DMS53 treated with DMSO at 0.1 percent for 48 hours (cell line): Measurements from ENCODE around the gene SLC22A7.
A peak's percentile ranks its signal among the peaks of the same experiment; 100 is the strongest.
"Not testable (repeated sequence)": the region's sequence is repeated elsewhere in the genome, so short reads cannot be mapped to it uniquely, and the experiment has no call there.

Experiments
- DNase-seq: peaks from one replicate; lab custom pipeline; 2025; ENCODE audit not compliant: unreplicated experiment; lab: John Stamatoyannopoulos, UW

The SLC22A7 gene

DNA sequence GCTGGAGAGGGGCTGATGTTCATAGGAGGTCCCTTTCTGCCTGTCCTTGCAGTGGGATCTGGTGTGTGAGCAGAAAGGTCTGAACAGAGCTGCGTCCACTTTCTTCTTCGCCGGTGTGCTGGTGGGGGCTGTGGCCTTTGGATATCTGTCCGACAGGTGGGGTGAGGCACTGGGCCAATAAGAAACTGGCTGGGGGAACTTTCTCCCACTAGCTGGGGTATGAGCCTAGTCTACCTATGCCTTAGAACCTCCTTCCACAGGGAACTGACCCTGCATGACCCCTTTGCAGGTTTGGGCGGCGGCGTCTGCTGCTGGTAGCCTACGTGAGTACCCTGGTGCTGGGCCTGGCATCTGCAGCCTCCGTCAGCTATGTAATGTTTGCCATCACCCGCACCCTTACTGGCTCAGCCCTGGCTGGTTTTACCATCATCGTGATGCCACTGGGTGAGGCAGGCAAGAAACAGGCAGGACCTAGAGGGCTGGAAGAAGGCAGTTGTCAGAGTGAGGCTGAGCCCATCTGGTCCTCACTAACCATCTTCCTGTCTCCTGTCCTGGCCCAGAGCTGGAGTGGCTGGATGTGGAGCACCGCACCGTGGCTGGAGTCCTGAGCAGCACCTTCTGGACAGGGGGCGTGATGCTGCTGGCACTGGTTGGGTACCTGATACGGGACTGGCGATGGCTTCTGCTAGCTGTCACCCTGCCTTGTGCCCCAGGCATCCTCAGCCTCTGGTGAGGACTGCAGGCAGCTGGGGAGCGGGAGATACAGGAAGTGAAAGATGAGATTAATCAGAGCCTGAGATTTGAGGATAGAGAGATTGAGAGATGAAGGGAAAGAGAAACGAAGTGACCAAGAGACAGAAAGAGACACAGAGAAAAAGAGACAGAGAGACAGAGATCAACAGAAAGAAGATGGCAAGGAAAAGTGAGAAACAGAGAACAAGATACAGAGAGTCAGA is 1.6 kb downstream of the SLC22A7 start:
- no peak for DNase-seq

DNA sequence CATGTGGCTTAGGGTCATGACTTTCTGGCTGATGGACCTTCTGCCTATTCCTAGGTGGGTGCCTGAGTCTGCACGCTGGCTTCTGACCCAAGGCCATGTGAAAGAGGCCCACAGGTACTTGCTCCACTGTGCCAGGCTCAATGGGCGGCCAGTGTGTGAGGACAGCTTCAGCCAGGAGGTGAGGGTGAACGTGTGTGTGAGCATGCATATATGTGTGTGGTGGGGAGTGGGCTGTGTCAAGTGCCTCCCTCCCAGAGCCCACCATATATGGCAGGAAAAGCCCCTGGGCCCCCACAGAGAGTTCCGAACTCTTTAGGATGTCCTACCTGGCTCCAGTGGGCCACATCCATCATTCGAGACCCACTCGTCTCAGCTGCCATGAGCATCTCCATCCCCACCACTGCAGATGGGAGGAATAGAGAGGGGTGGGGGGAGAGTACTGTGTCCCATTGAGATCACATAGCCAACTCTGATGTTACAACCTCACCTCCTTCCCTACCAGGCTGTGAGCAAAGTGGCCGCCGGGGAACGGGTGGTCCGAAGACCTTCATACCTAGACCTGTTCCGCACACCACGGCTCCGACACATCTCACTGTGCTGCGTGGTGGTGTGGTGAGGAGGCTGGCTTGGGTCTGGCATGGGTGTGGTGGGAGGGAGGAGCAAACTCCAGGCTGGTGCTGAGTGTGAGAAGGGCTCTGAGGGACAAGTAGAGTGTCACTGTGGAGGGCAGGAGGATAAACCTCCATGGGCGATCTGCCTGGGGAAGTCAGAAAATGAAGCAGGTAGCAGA is 3.2 kb downstream of the SLC22A7 start:
- no peak for DNase-seq

DNA sequence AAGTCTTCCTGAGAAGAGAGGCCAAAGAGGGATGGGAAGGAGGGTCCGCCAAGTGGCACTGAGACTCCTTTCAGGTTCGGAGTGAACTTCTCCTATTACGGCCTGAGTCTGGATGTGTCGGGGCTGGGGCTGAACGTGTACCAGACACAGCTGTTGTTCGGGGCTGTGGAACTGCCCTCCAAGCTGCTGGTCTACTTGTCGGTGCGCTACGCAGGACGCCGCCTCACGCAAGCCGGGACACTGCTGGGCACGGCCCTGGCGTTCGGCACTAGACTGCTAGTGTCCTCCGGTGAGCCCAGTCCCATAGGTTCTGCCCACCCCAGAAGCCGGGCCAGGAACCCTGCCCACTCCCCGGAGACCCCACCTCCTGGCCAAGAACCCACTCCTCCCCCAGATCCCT is 4.1 kb downstream of the SLC22A7 start:
- DNase-seq: no peak

- DNase-seq: not testable (repeated sequence)
These were observed 4.9 kb downstream of the SLC22A7 start for GRCh38 chr6:43303006-43303405.

DNA sequence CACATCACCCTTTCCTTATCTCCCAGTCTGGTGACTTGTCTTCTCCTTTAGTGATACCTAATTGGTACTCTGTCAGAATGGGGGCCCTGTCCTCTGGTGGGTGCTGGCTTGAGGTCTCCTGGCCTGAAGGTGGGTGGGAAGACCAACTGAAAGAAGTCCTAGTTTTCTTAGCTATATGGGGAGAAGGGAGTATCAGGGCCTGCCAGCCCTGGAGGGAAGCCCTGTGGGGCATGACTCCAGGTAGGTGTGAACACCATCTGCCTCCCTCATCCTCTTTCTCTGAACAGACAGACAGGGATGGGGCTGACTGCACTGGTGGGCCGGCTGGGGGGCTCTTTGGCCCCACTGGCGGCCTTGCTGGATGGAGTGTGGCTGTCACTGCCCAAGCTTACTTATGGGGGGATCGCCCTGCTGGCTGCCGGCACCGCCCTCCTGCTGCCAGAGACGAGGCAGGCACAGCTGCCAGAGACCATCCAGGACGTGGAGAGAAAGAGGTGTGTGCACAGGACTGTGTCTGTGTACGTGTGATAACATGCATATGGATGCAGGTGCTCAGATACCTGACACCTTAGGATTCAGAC is 5.8 kb downstream of the SLC22A7 start:
- DNase-seq: no peak

DNA sequence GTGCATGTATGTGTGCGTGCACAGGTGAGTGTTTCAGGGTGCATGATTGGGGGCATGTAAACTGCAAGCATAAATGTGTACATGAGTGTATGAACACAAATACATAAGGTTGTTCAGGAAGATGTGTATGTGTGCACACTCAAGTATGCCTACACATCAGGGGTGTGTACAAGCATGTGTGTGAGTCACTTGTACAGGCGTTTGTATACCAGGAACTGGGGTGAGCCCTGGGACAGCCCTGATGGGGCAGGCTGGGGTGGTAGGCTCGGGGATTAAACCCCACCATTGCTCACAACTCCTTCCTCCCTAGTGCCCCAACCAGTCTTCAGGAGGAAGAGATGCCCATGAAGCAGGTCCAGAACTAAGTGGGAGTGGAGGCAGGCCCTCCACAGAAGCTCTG is 6.3 kb downstream of the SLC22A7 start:
- no peak for DNase-seq

DNA sequence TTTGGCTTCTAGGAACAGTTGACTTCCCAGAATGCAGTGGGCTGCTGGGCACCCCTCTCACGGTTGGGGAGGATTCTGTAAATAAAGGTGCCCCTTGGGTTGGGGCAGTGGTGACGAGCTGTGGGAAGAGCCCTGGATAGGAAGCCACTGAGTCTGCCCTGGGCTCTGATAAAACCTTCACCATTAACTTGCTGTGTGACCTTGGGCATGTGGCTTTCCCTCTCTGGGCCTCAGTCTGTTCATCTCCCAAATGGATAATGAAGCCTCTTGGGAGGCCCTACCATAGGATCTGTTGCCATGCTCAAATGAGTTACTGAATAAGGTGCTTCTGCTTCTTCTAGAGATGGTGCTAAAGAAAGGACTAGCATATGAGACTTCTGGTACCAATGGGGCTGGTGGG is 6.8 kb downstream of the SLC22A7 start:
- DNase-seq: no peak

DNA sequence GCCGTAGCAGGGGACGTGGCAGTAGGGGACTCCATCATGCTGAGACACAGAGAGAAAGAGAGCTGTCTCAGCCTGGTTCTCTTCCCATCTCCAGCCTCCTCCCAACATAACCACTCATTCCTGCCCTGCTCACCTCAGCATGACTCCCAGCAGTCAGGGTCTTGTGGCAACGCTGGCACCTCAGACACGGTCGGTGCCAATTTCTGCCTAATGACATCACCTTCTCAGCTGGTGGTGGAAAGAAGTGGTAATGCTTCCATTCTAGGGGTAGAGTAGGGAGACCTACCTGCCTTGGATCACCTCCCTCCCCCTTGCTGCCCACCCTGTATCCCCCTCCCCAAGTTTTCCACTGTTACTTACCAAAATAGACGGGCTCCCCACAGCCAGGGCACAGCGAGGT is 8.0 kb downstream of the SLC22A7 start:
- DNase-seq: no peak

DNA sequence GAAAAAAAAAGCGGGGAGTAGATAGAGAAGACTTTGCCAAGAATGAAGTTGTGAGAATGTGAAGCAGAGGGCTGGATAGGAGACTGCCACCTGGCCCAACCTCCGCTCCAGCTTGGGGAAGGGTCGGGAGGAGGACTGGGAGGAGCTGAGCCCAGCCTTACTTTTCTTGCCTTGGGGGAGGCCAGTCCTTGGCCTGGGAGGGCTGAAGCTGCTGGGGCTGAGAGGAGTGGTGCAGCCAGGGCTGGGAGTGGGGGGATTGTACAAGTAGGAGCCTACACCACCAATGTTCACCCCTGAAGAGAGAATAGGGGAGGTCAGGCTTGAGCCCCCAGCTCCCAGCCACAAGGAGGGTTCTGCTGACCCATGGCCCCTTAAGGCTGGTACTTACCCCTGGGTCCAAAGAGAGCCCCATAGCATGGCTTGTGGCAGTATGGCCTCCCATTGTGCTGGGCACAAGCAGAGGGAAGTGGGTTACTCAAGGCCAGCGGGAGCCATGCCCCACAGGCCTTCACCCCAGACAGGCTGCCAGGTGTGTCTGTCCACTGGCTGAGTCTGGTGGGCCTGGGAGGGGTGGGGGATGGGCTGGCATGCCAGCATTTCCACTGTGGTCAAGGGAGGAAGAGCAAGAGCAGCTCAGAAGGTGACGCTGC is 9.5 kb downstream of the SLC22A7 start:
- no peak for DNase-seq

DNA sequence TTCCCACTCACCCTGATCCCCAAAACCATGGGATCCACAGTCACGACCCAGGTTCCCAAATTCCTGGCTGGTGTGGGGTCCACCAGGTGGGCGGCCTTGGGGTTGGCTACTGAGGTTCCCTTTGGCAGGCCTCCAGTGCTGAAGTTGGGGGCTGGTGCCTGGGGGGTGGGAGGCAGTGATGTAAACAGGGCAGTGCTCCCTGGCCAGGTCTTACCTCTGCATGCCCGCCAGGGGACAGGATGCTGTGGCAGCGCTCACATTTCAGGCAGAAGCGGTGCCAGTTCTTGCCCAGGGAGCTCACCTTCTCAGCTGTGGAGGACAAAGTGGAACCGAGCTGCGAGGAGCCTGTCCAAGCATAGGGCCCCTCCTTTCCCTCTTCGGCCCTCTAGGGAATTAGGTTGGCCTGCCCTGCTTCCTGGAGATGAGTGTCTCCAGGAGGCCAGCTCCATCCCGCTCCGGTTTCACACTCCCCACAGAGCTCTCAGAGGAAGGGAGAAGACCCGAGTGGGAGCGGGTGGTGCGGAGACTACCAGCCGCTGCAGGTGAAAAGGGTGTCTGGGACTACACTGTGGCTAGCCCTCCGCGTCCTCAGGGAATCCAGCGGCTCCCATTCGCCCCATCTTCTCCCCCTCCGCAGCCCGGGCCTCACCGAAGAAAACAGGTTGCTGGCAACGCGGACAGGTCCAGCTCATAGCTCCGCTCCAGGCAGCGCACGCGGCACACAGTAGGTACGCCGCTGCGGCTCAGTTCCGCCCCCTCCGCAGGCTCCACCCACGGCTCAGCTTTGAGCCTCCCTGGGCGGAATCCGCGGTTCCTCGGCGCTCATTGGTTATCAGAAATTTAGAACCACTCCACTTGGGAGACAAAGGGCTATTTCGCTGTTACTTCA is 10.3 kb downstream of the SLC22A7 start, which contains the start of gene CRIP3:
Gene CRIP3, minus strand, starts transcription at position 726 of the 889 bp plus-strand sequence. Its CDS starts 34 bp downstream, at position 692.
- DNase-seq: peak; percentile 47

- no peak for DNase-seq
These were observed 11.0 kb downstream of the SLC22A7 start for GRCh38 chr6:43308990-43309477.

- DNase-seq: no peak
These were observed 12.1 kb downstream of the SLC22A7 start for GRCh38 chr6:43310134-43310533.

DNA sequence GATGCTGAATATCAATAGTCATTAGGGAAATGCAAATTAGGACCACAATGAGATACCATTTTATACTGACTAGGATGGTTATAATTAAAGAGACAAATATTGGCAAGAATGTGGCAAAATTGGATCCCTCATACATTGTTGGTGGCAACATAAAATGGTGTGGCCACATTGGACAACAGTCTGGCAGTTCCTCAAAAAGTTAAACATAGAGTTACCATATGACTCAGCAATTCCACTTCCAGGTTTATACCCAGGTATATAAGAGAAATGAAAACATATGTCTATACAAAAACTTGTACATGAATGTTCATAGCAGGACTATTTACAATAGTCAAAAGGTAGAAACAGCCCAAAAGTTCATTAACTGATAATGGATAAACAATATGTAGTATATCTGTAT is 12.6 kb downstream of the SLC22A7 start:
- no peak for DNase-seq

DNA sequence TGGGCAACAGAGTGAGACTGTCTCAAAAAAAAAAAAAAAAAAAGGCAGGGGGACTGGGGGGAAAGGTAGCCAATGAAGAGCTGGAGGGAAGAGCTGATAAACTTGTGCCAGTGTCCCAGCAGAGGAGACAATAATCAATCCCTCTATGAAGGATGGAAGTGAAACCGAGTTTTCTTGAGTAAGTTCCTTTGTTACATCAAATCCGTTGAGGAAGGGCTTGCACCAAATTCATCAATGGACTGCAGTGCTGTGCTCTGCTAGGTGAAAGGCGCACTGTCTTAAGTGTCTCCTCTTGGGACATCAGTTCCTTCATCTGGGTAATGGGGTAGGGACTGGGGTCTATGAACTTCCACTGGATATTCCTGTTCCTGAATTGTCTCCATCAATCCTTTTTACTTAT is 13.6 kb downstream of the SLC22A7 start:
- no peak for DNase-seq

DNA sequence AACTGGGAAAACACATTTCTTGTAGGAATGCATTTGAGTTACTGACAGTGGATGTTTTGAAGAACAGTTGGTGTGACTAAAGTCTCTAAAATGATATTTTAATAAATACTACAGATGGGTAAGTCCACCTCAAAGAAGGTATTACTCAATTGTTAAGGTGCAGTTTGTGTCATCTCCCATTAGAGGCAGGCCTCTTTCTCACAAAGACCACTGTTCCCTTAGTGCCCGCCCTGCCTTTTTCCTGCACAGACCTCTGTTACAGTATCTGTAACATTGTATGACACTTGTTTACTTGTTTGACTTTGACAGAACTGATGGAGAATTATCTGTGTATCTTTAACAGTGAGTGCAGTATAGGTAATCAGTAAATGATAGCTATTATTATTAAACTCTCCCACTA is 15.8 kb downstream of the SLC22A7 start:
- DNase-seq: no peak

- no peak for DNase-seq
These were observed 20.0 kb downstream of the SLC22A7 start for GRCh38 chr6:43318011-43318410.

- DNase-seq: no peak
These were observed 27.8 kb downstream of the SLC22A7 start for GRCh38 chr6:43325876-43326275.

- DNase-seq: no peak
These were observed 30.5 kb downstream of the SLC22A7 start for GRCh38 chr6:43328528-43328927.

- DNase-seq: no peak
These were observed 33.4 kb downstream of the SLC22A7 start for GRCh38 chr6:43331470-43331869.

GRCh38 chr6:43331891-43332290 is 33.8 kb downstream of the SLC22A7 start:
- DNase-seq: no peak
